Activated CD4-positive, alpha-beta memory T cell treated with anti-CD3 and anti-CD28 coated beads for 36 hours (primary cell): ENCODE data around the gene EFHC2. TPM values are rescaled to one million over a fixed set of nuclear protein-coding genes. Genes with fewer than 3 reads are reported as not detected.
"Not testable (repeated sequence)": the region's sequence is repeated elsewhere in the genome, so short reads cannot be mapped to it uniquely, and the experiment has no call there.

ENCODE experiments used
- CTCF ChIA-PET: fragments of 350-600 bp; sonication (Branson Sonifier 250); formaldehyde crosslinking; loops from one replicate; lab custom pipeline; 2021; ENCODE audit warnings: antibody characterized with exemption, inconsistent platforms; lab: Charles Lee
- POLR2A ChIA-PET: fragments of 350-600 bp; sonication (Branson Sonifier 250); formaldehyde crosslinking; loops from one replicate; lab custom pipeline; 2021; ENCODE audit warnings: antibody characterized with exemption; lab: Charles Lee
- DNase-seq: peaks from one replicate; pipeline ENCODE4 v3.0.0-alpha.2; 2020
- H3K27ac Mint-ChIP-seq: one replicate; pipeline ENCODE4 v1.8.0; 2021; ENCODE audit warnings: mixed read lengths
- H3K27me3 Mint-ChIP-seq: one replicate; pipeline ENCODE4 v1.8.0; 2021; ENCODE audit warnings: mixed read lengths
- H3K36me3 Mint-ChIP-seq: one replicate; pipeline ENCODE4 v1.8.0; 2021; ENCODE audit warnings: mixed read lengths
- H3K4me1 Mint-ChIP-seq: one replicate; pipeline ENCODE4 v1.8.0; 2021; ENCODE audit warnings: low read depth, mixed read lengths
- H3K4me3 Mint-ChIP-seq: one replicate; pipeline ENCODE4 v1.8.0; 2021; ENCODE audit warnings: mild to moderate bottlenecking, mixed read lengths
- H3K9me3 Mint-ChIP-seq: one replicate; pipeline ENCODE4 v1.8.0; 2021; ENCODE audit warnings: mixed read lengths
- intact Hi-C: fragments of 100-400 bp; cut with micrococcal nuclease; formaldehyde crosslinking; loops from one replicate; pipeline ENCODE4 v1.15.1; 2023
- total RNA-seq, 2 experiments: library from RNA; stranded (reverse); gene quantifications; one replicate each; pipeline ENCODE4 v1.2.3, GENCODE V29; 2021

Gene EFHC2
- total RNA-seq, 2 experiments from 2014 or later: 0.24 to 0.58 TPM

DNA sequence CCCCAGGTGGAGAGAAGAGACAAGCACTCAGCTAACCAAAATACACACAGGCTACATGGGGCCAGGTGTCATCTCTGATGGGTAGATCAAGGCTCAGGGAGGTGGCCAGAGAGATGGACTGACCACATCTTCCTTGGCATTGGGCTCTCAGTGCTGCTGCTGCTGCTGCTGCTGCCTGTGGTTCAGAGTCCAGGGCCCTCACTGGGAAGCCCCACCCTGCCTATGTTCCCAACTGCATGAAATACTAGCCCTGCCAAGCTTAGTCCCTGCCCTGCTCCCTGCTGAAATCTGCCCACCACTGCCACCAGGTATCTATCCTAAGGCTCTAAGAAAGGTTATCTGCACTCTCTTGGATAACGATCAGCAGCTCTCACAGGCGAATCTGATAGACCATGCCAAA is 118.7 kb downstream of the EFHC2 start:
- ChIA-PET POLR2A (no interaction called here), CTCF (no interaction called here)
- H3K4me3 Mint-ChIP-seq: no peak overlapping the region
- H3K36me3 Mint-ChIP-seq: no peaks in the 10 kb centered on the region
- intact Hi-C loops: no loop called here
- no peaks in the 10 kb centered on the region for H3K27me3 Mint-ChIP-seq
- DNase-seq: no peak
- H3K4me1 Mint-ChIP-seq: no peaks in the 10 kb centered on the region
- H3K27ac Mint-ChIP-seq: no peak overlapping the region
- no peaks in the 10 kb centered on the region for H3K9me3 Mint-ChIP-seq

DNA sequence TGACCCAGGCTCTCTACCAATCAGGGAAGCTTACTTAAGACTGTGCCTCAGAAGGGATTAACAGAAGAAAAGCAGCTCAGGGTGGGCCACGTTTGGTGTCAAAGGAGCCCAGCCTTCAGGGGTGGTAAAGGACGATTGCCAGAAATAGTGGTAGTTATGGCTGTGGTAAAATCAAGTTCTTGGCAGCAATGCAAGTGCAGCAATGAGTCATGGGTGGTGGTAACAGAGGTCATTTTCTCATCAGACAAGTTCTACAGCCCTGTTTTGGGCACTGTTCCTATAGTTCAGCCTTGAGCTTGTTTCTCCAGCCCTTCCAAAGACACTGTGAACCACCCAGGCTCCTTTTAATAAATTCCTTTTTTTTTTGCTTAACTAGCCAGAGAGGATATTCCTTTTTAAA is 120.3 kb downstream of the EFHC2 start:
- Mint-ChIP-seq H3K27me3 (no peaks in the 10 kb centered on the region), H3K4me3 (no peak overlapping the region), H3K27ac (no peak overlapping the region), H3K36me3 (no peaks in the 10 kb centered on the region), H3K9me3 (no peaks in the 10 kb centered on the region), H3K4me1 (no peaks in the 10 kb centered on the region)
- intact Hi-C loops: no loop called here
- CTCF ChIA-PET: no interaction called here
- no peak for DNase-seq
- POLR2A ChIA-PET: no interaction called here

DNA sequence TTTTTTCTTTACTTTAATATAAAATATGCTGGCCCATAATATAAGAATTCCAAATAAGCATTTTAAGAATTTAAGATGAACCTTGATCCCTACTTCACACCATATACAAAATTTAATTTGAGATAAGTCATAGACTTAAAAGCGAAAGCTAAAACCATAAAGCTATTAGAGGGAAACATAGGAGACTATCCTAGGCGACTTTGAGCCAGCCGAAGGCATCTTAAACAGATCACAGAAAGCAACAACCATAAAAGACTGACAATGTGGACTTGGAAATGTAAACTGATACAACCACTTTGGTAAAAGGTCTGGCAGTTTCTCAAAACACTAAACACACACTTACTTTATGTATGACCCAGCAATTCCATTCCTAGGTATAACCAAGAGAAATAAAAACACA is 125.0 kb downstream of the EFHC2 start:
- intact Hi-C loops: no loop called here
- Mint-ChIP-seq H3K27me3 (no peaks in the 10 kb centered on the region), H3K9me3 (no peaks in the 10 kb centered on the region)

DNA sequence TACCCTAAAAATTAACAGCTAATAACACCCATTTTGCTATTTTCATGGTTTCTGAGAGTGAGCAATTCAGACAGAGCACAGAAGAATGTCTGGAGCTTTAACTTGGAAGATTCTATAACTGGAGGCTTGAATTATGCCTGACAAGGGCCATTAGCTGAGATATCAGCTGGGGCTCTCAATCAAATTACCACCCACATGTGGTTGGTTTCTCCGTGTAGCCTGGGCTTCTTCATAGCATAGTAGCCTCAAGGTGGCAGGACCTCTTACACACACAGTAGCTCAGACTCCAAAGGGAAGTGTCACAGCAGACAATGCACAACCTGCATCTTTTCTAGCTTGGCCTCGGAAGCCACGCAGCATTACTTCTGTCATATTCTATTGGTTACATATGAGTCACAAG is 127.3 kb downstream of the EFHC2 start:
- ChIA-PET POLR2A (no interaction called here), CTCF (no interaction called here)
- H3K4me3 Mint-ChIP-seq: no peak overlapping the region
- H3K27ac Mint-ChIP-seq: no peak overlapping the region
- H3K9me3 Mint-ChIP-seq: no peaks in the 10 kb centered on the region
- intact Hi-C loops: no loop called here
- H3K27me3 Mint-ChIP-seq: no peaks in the 10 kb centered on the region
- H3K36me3 Mint-ChIP-seq: no peaks in the 10 kb centered on the region
- no peaks in the 10 kb centered on the region for H3K4me1 Mint-ChIP-seq
- DNase-seq: no peak

More for the DNA sequence above, 125.0 kb downstream of the EFHC2 start:
- H3K27ac Mint-ChIP-seq: no peak overlapping the region
- DNase-seq: no peak
- no peak overlapping the region for H3K4me3 Mint-ChIP-seq
- no peaks in the 10 kb centered on the region for H3K4me1 Mint-ChIP-seq
- POLR2A ChIA-PET: no interaction called here
- CTCF ChIA-PET: no interaction called here
- no peaks in the 10 kb centered on the region for H3K36me3 Mint-ChIP-seq

DNA sequence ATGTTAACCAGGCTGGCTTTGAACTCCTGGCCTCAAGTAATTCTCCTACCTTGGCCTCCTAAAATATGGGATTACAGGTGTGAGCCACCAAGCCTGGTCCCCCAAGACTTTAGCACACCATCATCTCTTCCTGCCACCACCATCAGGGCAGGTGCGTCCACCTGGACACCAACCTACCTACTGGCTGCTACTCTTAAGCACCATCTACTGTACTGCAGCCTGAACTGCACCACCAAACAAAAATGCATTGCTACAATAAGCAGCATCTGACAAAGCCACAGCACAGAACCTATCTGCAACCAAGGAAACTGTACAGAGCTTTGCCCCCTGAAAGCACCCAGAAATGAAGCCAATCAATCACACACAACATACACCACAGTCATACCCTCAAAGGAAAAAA is 139.7 kb downstream of the EFHC2 start:
- Mint-ChIP-seq H3K4me3 (no peak overlapping the region), H3K27ac (no peak overlapping the region), H3K9me3 (no peaks in the 10 kb centered on the region), H3K4me1 (no peaks in the 10 kb centered on the region), H3K27me3 (no peaks in the 10 kb centered on the region), H3K36me3 (no peaks in the 10 kb centered on the region)
- intact Hi-C loops: no loop called here
- no peak for DNase-seq
- ChIA-PET CTCF (no interaction called here), POLR2A (no interaction called here)

DNA sequence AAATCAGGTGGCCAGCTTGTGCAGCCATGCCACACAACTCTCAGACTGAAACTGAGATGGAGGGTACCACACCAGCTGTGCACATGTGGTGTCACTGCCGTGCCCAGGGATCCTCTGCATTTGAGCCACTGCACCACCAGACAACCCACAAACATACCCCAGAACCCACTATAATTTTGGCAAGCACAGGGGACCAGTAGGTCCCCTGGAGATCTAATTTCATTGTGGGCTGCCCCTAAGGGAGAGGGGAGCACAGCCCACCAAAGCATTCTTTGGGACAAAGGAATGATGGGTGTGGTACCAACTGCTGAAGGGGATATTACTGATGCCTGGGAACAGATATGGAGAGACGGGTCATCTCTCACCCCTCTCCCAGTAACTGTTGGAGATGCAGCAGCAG is 140.9 kb downstream of the EFHC2 start:
- H3K4me1 Mint-ChIP-seq: no peaks in the 10 kb centered on the region
- no peaks in the 10 kb centered on the region for H3K36me3 Mint-ChIP-seq
- intact Hi-C loops: no loop called here
- CTCF ChIA-PET: no interaction called here
- H3K4me3 Mint-ChIP-seq: no peak overlapping the region
- DNase-seq: no peak
- no peak overlapping the region for H3K27ac Mint-ChIP-seq
- no peaks in the 10 kb centered on the region for H3K27me3 Mint-ChIP-seq
- H3K9me3 Mint-ChIP-seq: no peaks in the 10 kb centered on the region
- POLR2A ChIA-PET: no interaction called here

DNA sequence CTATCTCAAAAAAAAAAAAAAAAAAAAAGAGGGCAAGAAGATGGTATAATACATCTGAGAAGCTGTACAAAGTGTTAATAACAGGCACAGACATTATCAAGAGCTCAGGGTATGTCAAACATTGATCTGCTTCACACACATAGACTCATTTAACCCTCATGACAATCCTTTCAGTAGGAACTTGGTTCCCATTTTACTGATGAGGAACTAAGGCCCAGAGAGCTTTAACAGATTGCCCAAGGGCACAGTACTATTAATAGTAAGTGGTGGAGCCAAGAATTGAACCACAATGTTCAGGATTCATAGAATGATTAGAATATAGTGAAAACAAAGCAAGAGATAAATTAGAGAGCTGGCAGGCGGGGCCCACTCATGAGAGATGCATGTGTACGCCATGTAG is 154.4 kb downstream of the EFHC2 start:
- Mint-ChIP-seq H3K4me1 (no peaks in the 10 kb centered on the region), H3K27me3 (no peaks in the 10 kb centered on the region), H3K27ac (no peak overlapping the region), H3K36me3 (no peaks in the 10 kb centered on the region), H3K9me3 (no peaks in the 10 kb centered on the region), H3K4me3 (no peak overlapping the region)
- DNase-seq: no peak
- ChIA-PET CTCF (no interaction called here), POLR2A (no interaction called here)
- intact Hi-C loops: no loop called here

DNA sequence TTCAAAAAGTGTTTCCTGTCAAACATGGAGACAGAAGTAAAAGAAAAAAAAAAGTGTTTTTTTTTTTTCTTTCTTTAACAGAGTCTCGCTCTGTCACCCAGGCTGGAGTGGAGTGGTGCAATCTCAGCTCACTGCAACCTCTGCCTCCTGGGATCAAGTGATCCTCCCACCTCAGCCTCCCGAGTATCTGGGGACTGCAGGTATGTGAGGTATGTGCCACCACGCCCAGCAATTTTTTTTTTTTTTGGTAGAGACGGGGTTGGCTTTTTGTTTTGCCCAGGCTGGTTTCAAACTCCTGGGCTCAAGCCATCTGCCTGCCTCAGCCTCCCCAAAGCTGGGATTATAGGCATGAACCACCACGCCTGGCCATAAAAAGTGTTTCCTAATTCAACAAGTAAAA is 155.6 kb downstream of the EFHC2 start:
- DNase-seq, H3K27ac Mint-ChIP-seq, H3K36me3 Mint-ChIP-seq, H3K4me1 Mint-ChIP-seq, H3K4me3 Mint-ChIP-seq, POLR2A ChIA-PET, intact Hi-C loops, H3K27me3 Mint-ChIP-seq, H3K9me3 Mint-ChIP-seq: not testable (repeated sequence)
- CTCF ChIA-PET: interaction anchor here (0.6 kb wide), 1 partner anchor 230 kb away, joined by 4 read pairs; no protein-coding TSS in a partner anchor

DNA sequence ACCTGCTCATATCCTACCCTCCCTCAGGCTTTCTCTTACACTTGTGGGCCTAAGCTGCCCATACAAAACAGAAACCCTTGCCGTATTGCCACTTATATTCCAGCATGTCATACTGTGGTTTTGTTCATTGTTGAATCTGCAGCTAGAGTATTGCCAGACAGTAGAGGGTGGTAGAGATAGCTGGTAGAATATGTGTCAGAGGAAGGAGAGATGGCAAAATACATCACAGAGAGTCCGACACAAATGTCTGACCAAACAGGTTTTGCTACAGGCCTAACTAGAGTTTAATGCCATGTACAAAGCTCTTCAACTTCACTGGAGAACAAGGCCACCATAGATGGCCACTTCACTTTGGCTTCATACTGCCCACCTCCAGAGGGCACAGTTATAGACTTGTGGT is 160.1 kb downstream of the EFHC2 start:
- Mint-ChIP-seq H3K4me3 (no peak overlapping the region), H3K4me1 (no peaks in the 10 kb centered on the region), H3K36me3 (no peaks in the 10 kb centered on the region), H3K9me3 (no peaks in the 10 kb centered on the region), H3K27me3 (no peaks in the 10 kb centered on the region), H3K27ac (no peak overlapping the region)
- ChIA-PET POLR2A (no interaction called here), CTCF (no interaction called here)
- no peak for DNase-seq
- intact Hi-C loops: no loop called here

DNA sequence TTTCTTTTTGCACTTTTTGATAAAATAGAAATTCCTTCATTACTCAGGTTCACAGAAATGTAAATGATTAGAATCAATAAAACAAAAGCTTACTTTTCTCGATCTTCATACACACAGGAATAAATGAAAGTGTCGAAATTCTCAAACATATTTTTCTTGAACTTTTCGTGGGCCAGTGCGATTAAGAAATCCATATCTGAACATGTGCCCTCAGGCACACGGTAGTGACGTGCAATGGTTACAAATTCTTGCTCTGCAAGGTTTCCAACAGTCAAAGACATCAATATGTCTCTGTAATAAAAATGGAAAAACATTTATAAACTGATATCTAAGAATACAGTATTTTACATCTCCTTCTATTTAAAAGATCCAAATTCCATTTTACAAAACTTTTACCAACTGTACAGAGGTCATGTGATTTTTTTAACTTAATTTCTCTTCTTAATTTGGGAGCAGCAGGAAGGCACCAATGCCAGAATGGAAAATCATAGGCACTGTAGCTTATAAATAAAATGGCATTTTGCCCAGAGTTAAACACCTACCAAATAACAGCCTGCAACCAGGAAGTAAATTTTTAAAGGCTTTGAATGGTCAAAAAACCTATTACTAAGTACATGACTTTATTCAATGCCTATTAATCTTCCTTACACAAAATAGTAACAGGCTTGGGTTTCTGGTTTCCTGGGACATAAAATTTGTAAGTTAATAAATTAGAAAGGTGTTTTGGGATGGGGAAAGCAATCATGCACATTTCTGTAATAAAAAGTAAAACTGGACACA is 165.0 kb downstream of the EFHC2 start:
- H3K36me3 Mint-ChIP-seq: peaks cover 9% of the 10 kb centered on the region
- no peaks in the 10 kb centered on the region for H3K4me1 Mint-ChIP-seq
- H3K27ac Mint-ChIP-seq: no peak overlapping the region
- ChIA-PET POLR2A (no interaction called here), CTCF (no interaction called here)
- no peak overlapping the region for H3K4me3 Mint-ChIP-seq
- H3K27me3 Mint-ChIP-seq: no peaks in the 10 kb centered on the region
- intact Hi-C loops: no loop called here
- no peak for DNase-seq
- H3K9me3 Mint-ChIP-seq: peaks cover 11% of the 10 kb centered on the region

DNA sequence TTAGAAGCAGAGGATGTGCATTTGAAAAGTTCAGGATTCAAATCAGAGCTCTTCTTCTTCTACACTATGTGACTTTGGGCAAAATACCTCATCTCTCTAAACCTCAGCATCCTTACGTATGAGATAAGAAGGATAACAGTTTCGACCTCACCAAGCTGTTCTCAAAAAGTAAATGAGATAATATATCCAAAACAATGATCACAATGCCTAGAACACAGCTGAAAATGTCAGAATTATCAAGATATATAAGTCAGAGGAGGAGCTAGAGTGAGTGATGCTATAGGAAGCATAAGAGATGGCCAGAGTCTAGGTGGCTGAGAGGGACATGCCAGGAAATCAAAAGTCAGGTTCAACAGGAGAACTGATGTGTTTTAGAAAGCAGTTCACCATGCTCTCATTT is 168.0 kb downstream of the EFHC2 start:
- intact Hi-C loops: no loop called here
- Mint-ChIP-seq H3K9me3 (peaks cover 11% of the 10 kb centered on the region), H3K4me1 (no peaks in the 10 kb centered on the region), H3K27ac (no peak overlapping the region), H3K36me3 (peaks cover 9% of the 10 kb centered on the region), H3K27me3 (no peaks in the 10 kb centered on the region), H3K4me3 (no peak overlapping the region)
- POLR2A ChIA-PET: no interaction called here
- no peak for DNase-seq
- CTCF ChIA-PET: no interaction called here

DNA sequence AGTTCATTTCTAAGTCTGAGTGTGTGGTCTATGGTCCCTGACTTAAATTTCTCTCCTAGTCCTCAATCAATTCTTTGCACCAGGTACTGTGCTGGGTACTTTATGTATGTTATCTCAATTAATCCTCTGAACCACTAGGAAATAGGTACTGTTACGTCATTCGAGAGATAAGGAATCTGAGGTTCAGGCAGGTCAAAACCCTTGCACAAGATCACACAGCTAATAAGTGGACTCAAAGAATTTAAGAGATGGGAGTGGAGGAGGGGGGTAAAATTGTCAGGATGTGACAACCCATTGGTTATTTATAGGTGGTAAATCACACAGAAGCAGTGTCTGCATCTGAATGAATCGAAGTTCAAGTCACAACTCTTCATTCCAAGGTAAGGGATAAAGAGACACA is 169.4 kb downstream of the EFHC2 start:
- Mint-ChIP-seq H3K36me3 (peaks cover 9% of the 10 kb centered on the region), H3K9me3 (peaks cover 11% of the 10 kb centered on the region), H3K27me3 (no peaks in the 10 kb centered on the region), H3K4me3 (no peak overlapping the region), H3K27ac (no peak overlapping the region), H3K4me1 (no peaks in the 10 kb centered on the region)
- no peak for DNase-seq
- CTCF ChIA-PET: no interaction called here
- intact Hi-C loops: no loop called here
- POLR2A ChIA-PET: no interaction called here

DNA sequence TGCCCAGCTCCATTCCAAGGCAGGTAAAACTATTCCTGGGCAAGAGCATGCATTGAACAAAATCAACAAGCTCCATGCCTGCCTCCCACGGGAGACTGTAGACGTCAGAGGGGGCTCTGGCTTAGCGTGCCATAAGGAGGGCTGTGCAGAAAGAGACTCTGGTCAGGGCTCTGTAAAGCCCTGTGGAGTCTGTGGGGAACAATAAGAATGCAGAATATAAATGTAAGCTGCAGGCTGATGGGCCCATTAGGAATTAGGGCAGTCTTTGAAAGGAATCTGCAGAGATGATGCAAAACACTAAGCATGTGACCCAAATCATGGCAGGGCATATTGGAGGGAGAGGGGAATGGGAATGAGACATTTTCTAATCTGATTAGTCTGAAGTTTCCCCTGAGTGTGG is 170.3 kb downstream of the EFHC2 start:
- POLR2A ChIA-PET: no interaction called here
- Mint-ChIP-seq H3K4me3 (no peak overlapping the region), H3K4me1 (no peaks in the 10 kb centered on the region), H3K9me3 (peaks cover 11% of the 10 kb centered on the region), H3K27ac (no peak overlapping the region), H3K36me3 (peaks cover 9% of the 10 kb centered on the region), H3K27me3 (no peaks in the 10 kb centered on the region)
- intact Hi-C loops: no loop called here
- CTCF ChIA-PET: no interaction called here
- DNase-seq: no peak
